Activated B cell treated with CpG ODN at 0.5 μM for 24 hours (primary cell): ENCODE results near the gene ANXA4. TPM values are rescaled to one million over a fixed set of nuclear protein-coding genes. Genes with fewer than 3 reads are reported as not detected.
"Not testable (repeated sequence)": the region's sequence is repeated elsewhere in the genome, so short reads cannot be mapped to it uniquely, and the experiment has no call there.

Source experiments
- ATAC-seq: fragments of 200-7000 bp; cut with Tn5 transposase; one replicate; pipeline ENCODE4 v1.10.0; 2021; ENCODE audit warnings: low read depth, mild to moderate bottlenecking, moderate library complexity
- CTCF ChIA-PET: fragments of 350-600 bp; sonication (Branson Sonifier 250); formaldehyde crosslinking; loops from one replicate; lab custom pipeline; 2021; ENCODE audit warnings: antibody characterized with exemption; lab: Charles Lee
- POLR2A ChIA-PET: fragments of 350-600 bp; sonication (Branson Sonifier 250); formaldehyde crosslinking; loops from one replicate; lab custom pipeline; 2021; ENCODE audit warnings: antibody characterized with exemption; lab: Charles Lee
- DNase-seq: peaks from one replicate; pipeline ENCODE4 v3.0.0; 2022
- H3K27ac Mint-ChIP-seq: one replicate; pipeline ENCODE4 v1.8.0; 2020; ENCODE audit warnings: mixed read lengths
- H3K27me3 Mint-ChIP-seq: one replicate; pipeline ENCODE4 v1.8.0; 2021; ENCODE audit warnings: mixed read lengths
- H3K36me3 Mint-ChIP-seq: one replicate; pipeline ENCODE4 v1.8.0; 2021; ENCODE audit warnings: low read depth, mixed read lengths
- H3K4me1 Mint-ChIP-seq: one replicate; pipeline ENCODE4 v1.8.0; 2021; ENCODE audit warnings: mixed read lengths
- H3K4me3 Mint-ChIP-seq: one replicate; pipeline ENCODE4 v1.8.0; 2020; ENCODE audit warnings: mild to moderate bottlenecking, mixed read lengths
- H3K9me3 Mint-ChIP-seq: one replicate; pipeline ENCODE4 v1.8.0; 2020; ENCODE audit warnings: mixed read lengths
- intact Hi-C: fragments of 100-400 bp; cut with micrococcal nuclease; formaldehyde crosslinking; loops from one replicate; pipeline ENCODE4 v1.15.1; 2024
- total RNA-seq: library from RNA; stranded (reverse); gene quantifications from 2 replicates; pipeline ENCODE4 v1.2.3, GENCODE V29; 2022
- TF ChIP-seq, protein P1 (sequence below): fragments of 200-600 bp; IDR thresholded peaks from one replicate; pipeline ENCODE4 v1.8.0; 2022; ENCODE audit warnings: antibody characterized with exemption, mild to moderate bottlenecking

ANXA4 gene
- total RNA-seq, 1 donor from 2014 or later: 32.0 TPM

DNA sequence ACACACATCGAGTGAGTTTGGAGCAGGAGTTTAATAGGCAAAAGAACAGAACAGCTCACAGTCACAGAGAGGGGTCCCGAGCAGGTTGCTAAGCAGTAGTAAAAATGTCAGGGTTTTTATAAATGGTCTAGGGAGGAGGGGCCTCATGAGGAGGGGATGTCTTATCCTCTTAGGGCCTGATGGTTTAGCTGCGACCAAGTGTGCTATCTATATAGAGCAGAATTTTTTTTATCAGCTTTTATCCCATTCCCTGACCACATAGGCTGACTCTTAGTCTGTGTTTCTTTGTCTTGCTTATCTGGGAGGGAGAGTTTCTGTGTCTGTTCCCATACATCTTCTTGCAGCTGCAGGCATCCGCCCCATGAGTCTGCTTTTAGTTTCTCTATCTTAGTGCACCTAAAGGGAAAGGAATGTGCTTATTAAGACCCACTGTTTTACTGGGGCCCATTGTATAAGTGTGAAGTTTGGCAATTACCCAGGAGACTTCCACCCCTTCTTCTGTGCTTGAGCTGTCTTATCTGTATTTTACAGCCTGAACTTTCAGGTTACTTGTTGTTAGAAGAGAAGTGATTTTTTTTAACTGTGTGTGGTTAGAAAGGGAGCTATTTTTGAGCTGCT is 57.1 kb downstream of the ANXA4 start:
- intact Hi-C loops: no loop called here
- ATAC-seq: peak; percentile 60
- CTCF ChIA-PET: interaction anchor here (1.7 to 3.1 kb wide), 2 partner anchors 18 to 74 kb away, joined by 8 to 24 read pairs; no protein-coding TSS in a partner anchor
- TF ChIP-seq, protein P1, sequence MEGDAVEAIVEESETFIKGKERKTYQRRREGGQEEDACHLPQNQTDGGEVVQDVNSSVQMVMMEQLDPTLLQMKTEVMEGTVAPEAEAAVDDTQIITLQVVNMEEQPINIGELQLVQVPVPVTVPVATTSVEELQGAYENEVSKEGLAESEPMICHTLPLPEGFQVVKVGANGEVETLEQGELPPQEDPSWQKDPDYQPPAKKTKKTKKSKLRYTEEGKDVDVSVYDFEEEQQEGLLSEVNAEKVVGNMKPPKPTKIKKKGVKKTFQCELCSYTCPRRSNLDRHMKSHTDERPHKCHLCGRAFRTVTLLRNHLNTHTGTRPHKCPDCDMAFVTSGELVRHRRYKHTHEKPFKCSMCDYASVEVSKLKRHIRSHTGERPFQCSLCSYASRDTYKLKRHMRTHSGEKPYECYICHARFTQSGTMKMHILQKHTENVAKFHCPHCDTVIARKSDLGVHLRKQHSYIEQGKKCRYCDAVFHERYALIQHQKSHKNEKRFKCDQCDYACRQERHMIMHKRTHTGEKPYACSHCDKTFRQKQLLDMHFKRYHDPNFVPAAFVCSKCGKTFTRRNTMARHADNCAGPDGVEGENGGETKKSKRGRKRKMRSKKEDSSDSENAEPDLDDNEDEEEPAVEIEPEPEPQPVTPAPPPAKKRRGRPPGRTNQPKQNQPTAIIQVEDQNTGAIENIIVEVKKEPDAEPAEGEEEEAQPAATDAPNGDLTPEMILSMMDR: no peak
- H3K27ac Mint-ChIP-seq: peak overlapping the region; percentile 76
- H3K4me1 Mint-ChIP-seq: peaks cover 60% of the 10 kb centered on the region
- H3K36me3 Mint-ChIP-seq: no peaks in the 10 kb centered on the region
- no peaks in the 10 kb centered on the region for H3K27me3 Mint-ChIP-seq
- no peaks in the 10 kb centered on the region for H3K9me3 Mint-ChIP-seq
- no peak for DNase-seq
- POLR2A ChIA-PET: interaction anchor here (1.4 kb wide), 1 partner anchor 9 kb away, joined by 4 read pairs; no protein-coding TSS in a partner anchor
- peak overlapping the region; percentile 73 for H3K4me3 Mint-ChIP-seq

DNA sequence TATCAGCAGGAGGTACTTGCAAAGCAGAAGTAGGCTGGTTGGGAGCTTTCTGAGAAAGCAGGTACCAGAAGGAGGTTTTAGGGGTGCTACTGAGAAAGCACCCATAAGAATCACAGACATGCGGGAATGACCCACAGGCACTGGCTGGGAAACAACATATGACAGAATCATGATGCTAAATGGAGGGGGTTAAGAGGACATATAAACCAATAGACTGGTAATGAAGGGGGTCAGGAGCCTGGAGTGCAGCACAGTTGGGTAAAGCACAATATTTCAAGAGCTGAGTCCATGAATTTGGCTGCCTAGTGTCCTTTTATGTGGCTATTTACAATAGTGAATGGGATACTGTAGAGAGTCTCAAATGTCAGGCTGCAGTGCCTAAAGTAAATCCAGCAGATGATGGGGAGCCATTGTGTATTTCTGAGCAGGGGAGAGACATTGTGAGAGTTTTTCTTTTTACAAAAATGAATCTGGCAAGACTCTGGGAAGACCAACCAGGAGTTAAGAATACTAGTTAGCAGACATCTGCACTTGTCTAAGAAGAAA is 59.9 kb downstream of the ANXA4 start:
- peaks cover 68% of the 10 kb centered on the region for H3K4me1 Mint-ChIP-seq
- CTCF ChIA-PET: interaction anchor here (1.3 to 3.1 kb wide), 3 partner anchors 77 to 87 kb away, joined by 3 to 24 read pairs (median 14); no protein-coding TSS in a partner anchor
- H3K9me3 Mint-ChIP-seq: no peaks in the 10 kb centered on the region
- H3K27ac Mint-ChIP-seq: peak overlapping the region; percentile 47
- POLR2A ChIA-PET: interaction anchor here (0.7 to 1.5 kb wide), 2 partner anchors 10 to 485 kb away, joined by 5 to 6 read pairs; no protein-coding TSS in a partner anchor
- no peaks in the 10 kb centered on the region for H3K27me3 Mint-ChIP-seq
- DNase-seq (no peak), ATAC-seq (no peak)
- H3K4me3 Mint-ChIP-seq: no peak overlapping the region
- peaks cover 15% of the 10 kb centered on the region for H3K36me3 Mint-ChIP-seq
- intact Hi-C loops: loop anchor here (2.0 to 5.0 kb wide), 2 partner anchors 35 to 61 kb away; no protein-coding TSS in a partner anchor
- TF ChIP-seq, protein P1: no peak

DNA sequence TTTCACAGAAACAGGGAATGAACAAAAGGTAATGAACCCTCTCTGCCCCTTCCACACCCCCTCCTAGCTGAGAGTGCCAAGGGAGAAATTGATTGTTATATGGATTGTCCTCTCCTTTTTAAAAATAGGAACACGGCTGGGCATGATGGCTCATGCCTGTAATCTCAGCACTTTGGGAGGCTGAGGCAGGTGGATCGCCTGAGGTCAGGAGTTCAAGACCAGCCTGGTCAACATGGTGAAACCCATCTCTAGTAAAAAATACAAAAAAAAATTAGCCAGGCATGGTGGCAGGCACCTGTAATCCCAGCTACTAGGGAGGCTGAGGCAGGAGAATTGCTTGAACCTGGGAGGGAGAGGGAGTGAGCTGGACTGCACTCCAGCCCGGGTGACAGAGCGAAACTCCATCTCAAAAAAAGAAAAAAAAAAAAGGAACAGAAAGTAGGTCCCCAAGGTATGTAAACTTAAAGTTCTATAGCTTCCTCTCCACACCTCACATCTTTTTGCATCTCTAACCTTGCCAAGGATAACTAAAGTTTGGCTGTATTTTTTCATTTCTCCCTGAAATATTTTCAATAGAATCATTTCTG is 60.9 kb downstream of the ANXA4 start:
- peak; percentile 76 for ATAC-seq
- intact Hi-C loops: loop anchor here (1.0 to 5.0 kb wide), 3 partner anchors 14 to 62 kb away; no protein-coding TSS in a partner anchor
- H3K36me3 Mint-ChIP-seq: peaks cover 24% of the 10 kb centered on the region
- peaks cover 61% of the 10 kb centered on the region for H3K4me1 Mint-ChIP-seq
- not testable (repeated sequence) for H3K27me3 Mint-ChIP-seq, H3K9me3 Mint-ChIP-seq, DNase-seq
- POLR2A ChIA-PET: interaction anchor here (0.6 to 1.5 kb wide), 6 partner anchors 9 to 388 kb away, joined by 3 to 6 read pairs (median 4); partner anchors contain the start of gene C2orf42
- peak overlapping the region; percentile 8 for H3K27ac Mint-ChIP-seq
- CTCF ChIA-PET: interaction anchor here (1.3 to 2.6 kb wide), 3 partner anchors 13 to 88 kb away, joined by 3 to 15 read pairs (median 14); no protein-coding TSS in a partner anchor
- peak overlapping the region; percentile 3 for H3K4me3 Mint-ChIP-seq

DNA sequence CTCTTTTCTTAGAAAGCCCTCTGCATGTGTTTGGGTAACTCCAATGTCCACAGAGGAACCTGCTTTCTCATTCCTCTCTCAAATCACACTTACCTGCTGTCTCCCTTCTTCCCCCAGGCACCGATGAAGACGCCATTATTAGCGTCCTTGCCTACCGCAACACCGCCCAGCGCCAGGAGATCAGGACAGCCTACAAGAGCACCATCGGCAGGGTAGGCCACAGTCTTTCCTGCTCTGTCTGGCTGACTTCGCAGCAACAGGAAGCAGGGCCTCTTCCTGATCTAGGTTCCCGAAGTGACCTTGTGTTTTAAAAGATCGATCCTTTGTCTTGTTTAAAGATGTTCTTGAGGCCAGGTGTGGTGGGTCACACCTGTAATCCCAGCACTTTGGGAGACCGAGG is 62.5 kb downstream of the ANXA4 start:
- intact Hi-C loops: loop anchor here (5.0 kb wide), 1 partner anchor 37 kb away; no protein-coding TSS in a partner anchor
- peaks cover 31% of the 10 kb centered on the region for H3K36me3 Mint-ChIP-seq
- ChIA-PET CTCF (interaction anchor here (0.9 to 2.6 kb wide), 3 partner anchors 12 to 80 kb away, joined by 3 to 15 read pairs (median 14); no protein-coding TSS in a partner anchor), POLR2A (interaction anchor here (0.7 kb wide), 1 partner anchor 60 kb away, joined by 7 read pairs; no protein-coding TSS in a partner anchor)
- H3K27ac Mint-ChIP-seq: peak overlapping the region; percentile 37
- DNase-seq (no peak), ATAC-seq (no peak)
- H3K27me3 Mint-ChIP-seq: no peaks in the 10 kb centered on the region
- H3K4me3 Mint-ChIP-seq: peak overlapping the region; percentile 41
- H3K4me1 Mint-ChIP-seq: peaks cover 46% of the 10 kb centered on the region
- TF ChIP-seq, protein P1: no peak
- H3K9me3 Mint-ChIP-seq: no peaks in the 10 kb centered on the region

DNA sequence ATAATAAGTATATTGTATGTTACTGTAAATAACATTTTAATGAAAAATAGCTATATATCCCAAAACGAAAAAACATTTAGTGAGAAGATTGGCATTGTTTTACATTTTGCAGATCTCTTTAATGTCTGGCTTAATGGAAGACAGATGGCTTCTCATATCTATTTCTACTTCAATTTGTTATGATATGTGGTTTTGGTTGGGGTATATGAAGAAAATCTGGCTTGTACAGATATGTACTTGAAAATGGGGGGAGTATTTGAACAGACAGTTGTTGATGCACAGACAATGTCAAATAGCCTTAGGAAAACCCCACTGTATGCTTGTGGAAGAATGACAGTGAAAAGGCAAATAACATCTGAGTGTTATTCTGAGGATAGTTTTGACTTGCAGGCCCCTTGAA is 64.0 kb downstream of the ANXA4 start:
- ChIA-PET CTCF (interaction anchor here (0.6 to 1.9 kb wide), 2 partner anchors 11 to 81 kb away, joined by 4 to 6 read pairs; no protein-coding TSS in a partner anchor), POLR2A (interaction anchor here (0.7 to 1.0 kb wide), 2 partner anchors 35 to 64 kb away, joined by 3 to 4 read pairs; partner anchors contain the start of gene ANXA4)
- Mint-ChIP-seq H3K4me3 (no peak overlapping the region), H3K4me1 (peaks cover 34% of the 10 kb centered on the region), H3K27me3 (no peaks in the 10 kb centered on the region), H3K36me3 (peaks cover 41% of the 10 kb centered on the region), H3K9me3 (no peaks in the 10 kb centered on the region), H3K27ac (no peak overlapping the region)
- TF ChIP-seq, protein P1: no peak
- no peak for ATAC-seq
- DNase-seq: no peak
- intact Hi-C loops: no loop called here
